Measurements from ENCODE around the gene MAPK8IP3.

Gene MAPK8IP3

GRCh38 chr16:1666316-1666715, 39.7 kb upstream of the MAPK8IP3 start:
- H3K27ac ChIP-seq = no peak overlapping the region
- no peak for TF ChIP-seq CTCF (IDR thresholded peaks at IDR 0.05)
- TF ChIP-seq ZFX (IDR thresholded peaks at IDR 0.05; ENCODE audit: borderline replicate concordance) = no peak

- no peak for TF ChIP-seq CTCF (IDR thresholded peaks at IDR 0.05)
- TF ChIP-seq ZFX (IDR thresholded peaks at IDR 0.05; ENCODE audit: borderline replicate concordance) = no peak
- no peak overlapping the region for H3K27ac ChIP-seq
Observed at GRCh38 chr16:1667271-1667670, 38.7 kb upstream of the MAPK8IP3 start.

- TF ChIP-seq CTCF (IDR thresholded peaks at IDR 0.05) (no peak), ZFX (IDR thresholded peaks at IDR 0.05; ENCODE audit: borderline replicate concordance) (no peak)
- no peak overlapping the region for H3K27ac ChIP-seq
Observed at GRCh38 chr16:1667916-1668315, 38.1 kb upstream of the MAPK8IP3 start.

GRCh38 chr16:1668612-1669319, 37.2 kb upstream of the MAPK8IP3 start:
- no peak overlapping the region for H3K27ac ChIP-seq
- TF ChIP-seq CTCF (IDR thresholded peaks at IDR 0.05) (no peak), ZFX (IDR thresholded peaks at IDR 0.05; ENCODE audit: borderline replicate concordance) (no peak)

GRCh38 chr16:1669698-1670097, 36.3 kb upstream of the MAPK8IP3 start:
- TF ChIP-seq ZFX (IDR thresholded peaks at IDR 0.05; ENCODE audit: borderline replicate concordance) (no peak), CTCF (IDR thresholded peaks at IDR 0.05) (no peak)
- H3K27ac ChIP-seq = no peak overlapping the region

- H3K27ac ChIP-seq = no peak overlapping the region
- TF ChIP-seq CTCF (IDR thresholded peaks at IDR 0.05) = no peak
- no peak for TF ChIP-seq ZFX (IDR thresholded peaks at IDR 0.05; ENCODE audit: borderline replicate concordance)
Observed at GRCh38 chr16:1670371-1670770, 35.6 kb upstream of the MAPK8IP3 start.

- no peak for TF ChIP-seq ZFX (IDR thresholded peaks at IDR 0.05; ENCODE audit: borderline replicate concordance)
- no peak for TF ChIP-seq CTCF (IDR thresholded peaks at IDR 0.05)
- no peak overlapping the region for H3K27ac ChIP-seq
Observed at GRCh38 chr16:1670866-1671265, 35.1 kb upstream of the MAPK8IP3 start.

All from 22Rv1 (cell line).